ENCODE measurements around the gene DDX11.
"Not testable (repeated sequence)": the region's sequence is repeated elsewhere in the genome, so short reads cannot be mapped to it uniquely, and the experiment has no call there.

DDX11 gene

DNA sequence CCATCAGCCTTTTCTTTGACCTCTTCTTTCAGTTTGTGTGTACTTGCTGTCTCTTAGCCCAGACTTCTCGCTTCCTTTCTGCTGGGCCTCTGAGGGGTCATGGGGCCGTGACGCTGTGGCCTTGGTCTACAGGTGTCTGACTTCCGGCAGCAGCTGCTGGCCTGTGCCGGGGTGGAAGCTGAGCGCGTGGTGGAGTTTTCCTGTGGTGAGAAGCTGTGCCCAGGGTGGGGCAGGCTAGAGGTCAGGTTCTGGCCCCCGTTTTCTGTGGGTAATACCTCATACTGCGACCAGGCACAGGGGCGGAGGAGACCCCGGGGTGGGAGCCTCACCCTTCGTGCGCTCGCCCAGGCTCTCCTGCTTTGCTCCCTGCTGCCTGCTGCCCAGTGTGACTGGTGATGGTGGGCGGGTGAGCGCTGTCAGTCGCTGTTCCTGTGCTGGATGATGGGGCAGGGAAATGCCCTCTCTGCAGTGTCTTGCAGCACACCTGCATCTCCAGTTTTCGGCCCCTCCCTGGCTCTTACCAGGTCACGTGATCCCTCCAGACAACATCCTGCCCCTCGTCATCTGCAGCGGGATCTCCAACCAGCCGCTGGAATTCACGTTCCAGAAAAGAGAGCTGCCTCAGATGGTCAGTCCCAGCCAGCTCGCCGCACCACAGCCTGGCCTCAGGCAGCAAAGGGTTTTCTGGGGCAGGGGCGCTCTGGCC, 27.0 kb downstream of the DDX11 start:
- not testable (repeated sequence) for DNase-seq

DNA sequence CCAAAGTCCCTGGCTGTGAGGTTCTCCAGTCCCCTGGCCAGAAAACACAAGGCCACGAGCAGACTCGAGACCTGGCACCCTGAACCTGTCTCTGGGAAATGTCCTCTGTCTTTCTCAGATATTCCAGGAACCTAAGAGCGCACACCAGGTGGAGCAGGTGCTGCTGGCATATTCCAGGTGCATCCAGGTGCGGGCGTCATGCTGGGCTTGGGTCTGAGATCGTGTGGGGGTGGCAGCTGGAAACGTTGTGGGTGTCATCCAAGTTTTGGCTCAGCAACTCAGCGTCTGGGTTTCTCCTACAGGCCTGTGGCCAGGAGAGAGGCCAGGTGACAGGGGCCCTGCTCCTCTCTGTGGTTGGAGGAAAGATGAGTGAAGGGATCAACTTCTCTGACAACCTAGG, 28.5 kb downstream of the DDX11 start:
- DNase-seq: not testable (repeated sequence)

DNA sequence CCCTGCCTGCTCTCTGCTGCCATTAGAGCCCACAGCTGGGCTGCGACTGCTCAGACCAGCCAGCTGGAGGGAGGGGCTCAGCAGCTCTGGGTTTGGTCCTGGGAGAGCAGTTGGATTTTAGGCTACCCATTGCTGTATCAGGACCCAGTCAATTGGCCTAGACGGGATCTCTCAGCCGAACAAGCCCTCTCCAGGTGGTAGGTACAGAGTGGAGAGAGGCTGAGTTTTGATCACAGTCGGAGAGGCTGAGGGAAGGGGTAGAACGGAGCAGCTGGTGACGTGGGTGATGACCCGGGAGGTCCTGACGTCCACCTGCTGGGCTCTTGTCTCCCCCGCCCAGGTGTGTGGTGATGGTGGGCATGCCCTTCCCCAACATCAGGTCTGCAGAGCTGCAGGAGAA, 28.9 kb downstream of the DDX11 start:
- not testable (repeated sequence) for DNase-seq

DNA sequence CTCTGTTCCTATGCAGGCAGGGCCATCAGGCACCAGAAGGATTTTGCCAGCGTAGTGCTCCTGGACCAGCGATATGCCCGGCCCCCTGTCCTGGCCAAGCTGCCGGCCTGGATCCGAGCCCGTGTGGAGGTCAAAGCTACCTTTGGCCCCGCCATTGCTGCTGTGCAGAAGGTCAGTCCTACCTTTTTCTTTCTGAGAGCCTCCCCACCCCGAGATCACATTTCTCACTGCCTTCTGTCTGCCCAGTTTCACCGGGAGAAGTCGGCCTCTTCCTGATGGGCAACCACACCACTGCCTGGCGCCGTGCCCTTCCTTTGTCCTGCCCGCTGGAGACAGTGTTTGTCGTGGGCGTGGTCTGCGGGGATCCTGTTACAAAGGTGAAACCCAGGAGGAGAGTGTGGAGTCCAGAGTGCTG, 29.9 kb downstream of the DDX11 start:
- not testable (repeated sequence) for DNase-seq

DNA sequence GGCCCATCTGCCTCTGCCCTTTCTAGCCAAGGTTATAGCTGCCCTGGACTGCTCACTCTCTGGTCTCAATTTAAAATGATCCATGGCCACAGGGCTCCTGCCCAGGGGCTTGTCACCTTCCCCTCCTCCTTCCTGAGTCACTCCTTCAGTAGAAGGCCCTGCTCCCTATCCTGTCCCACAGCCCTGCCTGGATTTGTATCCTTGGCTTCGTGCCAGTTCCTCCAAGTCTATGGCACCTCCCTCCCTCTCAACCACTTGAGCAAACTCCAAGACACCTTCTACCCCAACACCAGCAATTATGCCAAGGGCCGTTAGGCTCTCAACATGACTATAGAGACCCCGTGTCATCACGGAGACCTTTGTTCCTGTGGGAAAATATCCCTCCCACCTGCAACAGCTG, 30.6 kb downstream of the DDX11 start:
- not testable (repeated sequence) for DNase-seq

DNA sequence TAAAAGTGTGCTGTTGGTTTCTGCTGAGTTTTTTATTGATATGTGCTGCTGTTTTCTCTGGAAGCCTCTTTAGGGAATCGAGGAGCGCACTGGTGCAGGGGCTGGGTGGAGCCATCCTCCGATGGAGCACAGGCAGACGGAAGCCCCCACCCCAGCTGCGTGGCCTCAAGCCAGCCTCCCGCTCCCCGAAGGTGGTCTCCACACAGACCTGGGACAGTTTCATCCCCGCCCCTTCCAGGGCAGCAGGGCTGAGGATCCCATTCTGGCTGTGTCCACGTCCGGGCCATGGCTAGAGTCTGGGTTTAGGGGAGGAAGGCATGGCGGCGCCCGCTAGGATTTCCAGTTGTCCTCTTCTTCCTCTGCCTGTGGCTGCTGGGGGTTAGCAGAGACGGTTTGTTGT, 31.1 kb downstream of the DDX11 start:
- not testable (repeated sequence) for DNase-seq

DNA sequence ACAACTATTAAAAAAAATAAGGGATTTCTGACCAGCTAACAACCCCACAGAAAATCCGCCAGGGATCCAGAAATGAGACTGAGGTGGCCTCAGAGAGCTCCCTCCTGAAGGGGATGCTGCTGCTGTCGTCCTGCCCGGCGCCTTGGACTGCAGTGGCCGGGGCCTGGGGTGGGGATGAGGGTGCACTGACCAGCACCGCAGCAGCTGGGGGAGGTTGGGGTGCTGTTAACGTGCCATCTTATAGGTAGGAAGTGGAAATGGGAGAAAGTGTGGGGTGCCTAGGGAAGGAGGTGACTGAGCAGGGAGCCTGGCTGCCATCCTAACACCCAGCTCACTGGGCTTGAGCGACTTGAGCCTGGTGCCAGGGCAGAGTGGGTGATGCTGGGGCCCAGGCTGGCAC, 32.0 kb downstream of the DDX11 start:
- DNase-seq: no peak

DNA sequence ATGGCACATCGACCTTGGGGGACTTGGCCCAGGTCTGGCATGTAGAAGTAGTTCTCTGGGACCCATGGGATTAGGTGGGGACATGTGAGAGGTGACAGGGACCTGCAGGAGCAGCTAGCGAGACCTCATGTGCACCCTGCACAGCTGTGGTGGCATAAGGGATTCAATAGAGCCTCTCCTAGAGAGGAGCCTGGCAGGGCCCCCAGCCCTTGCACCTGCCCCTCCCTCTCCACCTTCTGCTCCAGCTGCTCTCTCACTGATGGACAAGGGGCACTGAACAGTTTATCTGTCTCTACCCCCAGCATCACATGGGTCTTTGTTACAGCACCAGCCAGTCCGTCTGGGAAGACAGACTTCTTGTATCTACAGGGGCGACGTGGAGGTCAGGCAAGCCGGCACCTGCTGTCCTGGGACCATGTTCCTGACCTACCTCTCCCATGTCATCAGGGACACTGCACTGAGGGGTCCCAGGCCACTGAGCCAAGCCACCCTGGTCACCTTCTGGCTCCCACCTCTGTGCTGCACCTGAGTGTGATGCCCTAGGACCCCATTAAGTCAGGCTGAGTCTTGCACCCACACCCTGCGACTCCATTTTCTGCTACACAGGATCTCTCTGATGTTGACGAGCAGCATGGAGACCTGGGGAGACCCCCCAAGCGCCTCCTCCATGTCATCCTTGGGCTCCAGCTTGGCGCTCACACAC, 32.6 kb downstream of the DDX11 start:
- DNase-seq: no peak

DNA sequence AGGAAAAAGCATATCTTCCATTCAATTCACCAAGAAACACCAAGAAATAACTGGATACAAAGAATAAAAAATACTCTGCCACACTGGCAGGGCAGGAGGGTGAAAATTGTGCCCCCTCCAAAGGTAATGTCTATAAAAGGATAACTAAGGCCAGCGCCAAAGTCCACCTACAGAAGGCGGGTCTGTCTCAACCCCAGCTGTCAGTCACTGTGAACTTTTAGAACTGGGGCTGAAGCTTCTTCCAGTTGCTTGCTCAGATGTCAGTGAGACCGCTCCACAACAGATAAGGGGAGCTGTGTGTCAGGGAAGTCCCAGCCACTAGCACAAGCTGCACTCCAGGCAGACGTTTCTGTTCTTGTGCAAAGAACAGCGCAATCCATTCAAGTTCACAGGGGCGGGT, 36.1 kb downstream of the DDX11 start:
- DNase-seq: not testable (repeated sequence)

DNA sequence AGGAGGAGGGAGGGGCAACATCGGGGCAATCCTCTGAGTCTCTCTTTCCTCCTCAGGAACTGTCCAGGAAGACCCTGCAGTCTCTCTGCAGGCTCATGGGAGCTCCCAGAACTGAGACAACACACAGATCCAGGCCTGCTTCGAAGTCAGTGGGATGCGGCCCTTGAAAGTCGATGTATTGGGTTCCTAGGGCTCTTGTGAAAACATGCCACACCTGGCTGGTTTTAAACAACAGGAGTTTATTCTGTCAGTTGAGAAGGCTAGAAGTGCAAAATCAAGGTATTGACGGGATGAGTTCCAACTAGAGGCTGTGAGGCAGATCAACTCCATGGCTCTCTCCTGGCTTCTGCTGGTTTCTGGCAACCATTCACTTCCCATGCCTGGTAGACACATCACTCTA, 36.6 kb downstream of the DDX11 start:
- not testable (repeated sequence) for DNase-seq

DNA sequence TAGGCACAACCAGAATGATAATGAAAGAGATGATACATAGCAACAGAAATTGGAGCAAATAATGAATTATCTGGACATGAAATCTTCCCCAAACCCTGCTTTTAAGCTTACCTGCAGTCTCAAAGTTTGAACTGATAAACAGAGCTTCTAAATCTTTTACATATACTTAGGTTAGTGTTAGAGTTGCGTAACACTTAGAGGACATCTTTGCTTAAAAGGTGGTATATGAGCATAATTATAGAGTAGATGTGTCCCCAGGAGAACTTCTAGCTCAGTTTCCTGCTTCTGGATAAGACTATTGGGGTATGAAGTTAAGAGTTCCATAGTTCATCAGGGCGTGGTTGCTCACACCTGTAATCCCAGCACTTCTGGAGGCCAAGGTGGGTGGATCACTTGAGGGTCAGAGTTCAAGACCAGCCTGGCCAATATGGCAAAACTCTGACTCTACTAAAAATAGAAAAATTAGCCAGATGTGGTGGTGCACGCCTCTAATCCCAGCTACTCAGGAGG, 41.5 kb downstream of the DDX11 start:
- DNase-seq: not testable (repeated sequence)

DNA sequence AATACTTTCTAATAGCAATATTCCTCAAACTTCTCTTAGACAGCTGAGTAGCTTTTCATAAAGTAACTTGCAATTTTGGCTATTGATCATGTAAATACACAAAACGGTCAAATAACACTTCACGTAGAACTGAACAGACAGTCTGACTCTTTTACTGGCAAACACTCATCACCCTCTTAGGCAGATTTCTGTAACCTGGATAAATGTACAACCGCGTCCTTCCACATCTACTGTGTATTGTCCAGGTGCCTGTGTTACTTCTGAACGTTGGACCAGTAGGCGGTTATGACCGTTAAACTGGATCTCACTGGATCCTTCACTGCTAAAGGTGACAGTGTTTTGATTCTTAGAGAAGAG, 43.2 kb downstream of the DDX11 start:
- DNase-seq: not testable (repeated sequence)

DNA sequence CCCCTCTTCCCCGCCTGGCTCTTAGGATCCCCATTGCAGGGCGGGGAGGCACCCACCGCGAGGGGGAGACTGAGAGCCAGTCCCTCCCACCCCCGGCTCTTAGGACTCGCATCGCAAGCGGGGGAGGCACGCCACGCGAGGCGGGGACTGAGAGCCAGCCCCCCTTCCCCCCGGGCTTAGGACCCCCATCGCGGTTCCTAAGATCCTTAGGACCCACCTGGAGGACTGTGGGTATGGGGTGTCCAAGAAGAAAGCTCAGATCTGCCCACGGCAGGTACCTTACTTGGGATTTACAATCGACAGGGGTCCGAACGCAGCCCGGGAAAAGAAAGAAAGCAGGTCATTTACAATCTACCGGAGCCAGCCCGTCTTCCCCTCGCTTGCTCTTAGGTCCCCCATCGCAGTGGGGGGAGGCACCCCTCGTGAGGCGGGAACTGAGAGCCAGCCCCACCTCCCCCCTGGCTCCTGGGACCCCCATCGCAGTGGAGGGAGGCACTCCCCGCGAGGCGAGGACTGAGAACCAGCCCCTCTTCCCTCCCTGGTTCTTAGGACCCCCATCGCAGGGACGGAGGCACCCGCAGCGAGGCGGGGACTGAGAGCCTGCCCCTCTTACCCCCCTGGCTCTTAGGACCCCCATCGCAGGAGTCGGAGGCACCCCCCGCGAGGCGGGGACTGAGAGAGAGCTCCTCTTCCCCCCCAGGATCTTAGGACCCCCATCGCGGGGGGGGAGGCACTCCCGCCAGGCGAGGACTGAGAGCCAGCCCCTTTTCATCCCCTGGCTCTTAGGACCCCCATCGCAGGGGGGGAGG, 43.7 kb downstream of the DDX11 start:
- DNase-seq: peak; percentile 64

DNA sequence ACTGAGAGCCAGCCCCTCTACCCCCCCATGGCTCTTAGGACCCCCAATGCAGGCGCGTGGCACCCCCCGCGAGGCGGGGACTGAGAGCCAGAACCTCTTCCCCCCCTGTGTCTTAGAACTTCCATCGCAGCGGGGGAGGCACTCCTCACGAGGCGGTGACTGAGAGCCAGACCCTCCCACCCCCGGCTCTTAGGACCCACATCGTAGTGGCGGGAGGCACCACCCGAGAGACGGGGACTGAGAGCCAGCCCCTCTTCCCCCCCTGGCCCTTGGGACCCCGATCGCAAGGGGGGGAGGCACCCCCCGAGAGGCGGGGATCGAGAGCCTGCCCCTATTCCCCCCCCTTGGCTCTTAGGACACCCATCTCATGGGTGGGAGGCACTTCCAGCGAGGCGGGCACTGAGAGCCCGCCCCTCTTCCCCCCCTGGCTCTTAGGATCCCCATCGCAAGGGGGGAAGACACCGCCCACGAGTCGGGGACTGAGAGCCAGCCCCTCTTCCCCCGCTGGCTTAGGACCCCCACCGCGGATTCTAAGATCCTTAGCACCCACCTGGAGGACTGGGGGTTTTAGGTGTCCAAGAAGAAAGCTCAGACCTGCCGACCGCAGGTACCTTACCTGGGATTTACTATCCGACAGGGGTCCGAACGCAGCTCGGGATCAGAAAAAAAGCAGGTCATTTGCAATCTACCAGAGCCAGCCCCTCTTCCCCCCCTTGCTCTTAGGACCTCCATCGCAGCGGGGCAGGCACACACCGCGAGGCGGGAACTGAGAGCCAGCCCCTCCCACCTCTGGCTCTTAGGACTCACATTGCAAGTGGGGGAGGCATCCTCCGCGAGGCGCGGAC, 44.9 kb downstream of the DDX11 start:
- no peak for DNase-seq

DNA sequence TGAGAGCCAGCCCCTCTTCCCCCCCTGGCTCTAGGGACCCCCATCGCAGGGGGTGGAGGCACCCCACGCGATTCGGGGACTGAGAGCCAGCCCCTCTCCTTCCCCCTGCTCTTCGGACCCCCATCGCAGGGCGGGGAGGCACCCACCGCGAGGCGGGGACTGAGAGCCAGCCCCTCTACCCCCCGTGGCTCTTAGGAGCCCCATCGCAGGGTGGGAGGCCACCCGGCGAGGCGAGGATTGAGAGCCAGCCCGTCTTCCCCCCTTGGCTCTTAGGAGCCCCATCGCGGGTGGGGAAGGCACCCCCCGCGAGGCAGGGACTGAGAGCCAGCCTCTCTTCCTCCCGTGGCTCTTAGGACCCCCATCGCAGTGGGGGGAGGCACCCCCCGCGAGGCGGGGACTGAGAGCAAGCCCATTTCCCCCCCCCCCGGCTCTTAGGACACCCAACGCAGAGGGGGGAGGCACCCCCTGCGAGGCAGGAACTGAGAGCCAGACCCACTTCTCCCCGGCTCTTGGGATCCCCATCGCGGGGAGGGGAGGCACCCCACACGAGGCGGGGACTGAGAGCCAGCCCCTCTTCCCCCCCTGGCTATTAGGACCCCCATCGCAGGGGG, 45.6 kb downstream of the DDX11 start:
- no peak for DNase-seq

DNA sequence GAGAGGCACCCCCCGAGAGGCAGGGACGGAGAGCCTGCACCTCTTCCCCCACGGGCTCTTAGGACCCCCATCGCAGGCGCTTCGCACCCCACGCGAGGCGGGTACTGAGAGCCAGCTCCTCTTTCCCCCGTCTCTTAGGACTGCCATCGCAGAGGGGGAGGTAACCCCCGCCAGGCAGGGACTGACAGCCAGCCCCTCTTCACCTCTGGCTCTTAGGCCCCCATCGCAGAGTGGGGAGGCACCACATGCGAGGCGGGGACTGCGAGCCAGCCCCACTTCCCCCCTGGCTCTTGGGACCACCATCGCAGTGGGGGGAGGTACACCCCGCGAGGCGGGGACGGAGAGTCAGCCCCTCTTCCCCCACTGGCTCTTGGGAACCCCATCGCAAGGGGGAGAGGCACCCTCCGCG, 46.1 kb downstream of the DDX11 start:
- DNase-seq: no peak

DNA sequence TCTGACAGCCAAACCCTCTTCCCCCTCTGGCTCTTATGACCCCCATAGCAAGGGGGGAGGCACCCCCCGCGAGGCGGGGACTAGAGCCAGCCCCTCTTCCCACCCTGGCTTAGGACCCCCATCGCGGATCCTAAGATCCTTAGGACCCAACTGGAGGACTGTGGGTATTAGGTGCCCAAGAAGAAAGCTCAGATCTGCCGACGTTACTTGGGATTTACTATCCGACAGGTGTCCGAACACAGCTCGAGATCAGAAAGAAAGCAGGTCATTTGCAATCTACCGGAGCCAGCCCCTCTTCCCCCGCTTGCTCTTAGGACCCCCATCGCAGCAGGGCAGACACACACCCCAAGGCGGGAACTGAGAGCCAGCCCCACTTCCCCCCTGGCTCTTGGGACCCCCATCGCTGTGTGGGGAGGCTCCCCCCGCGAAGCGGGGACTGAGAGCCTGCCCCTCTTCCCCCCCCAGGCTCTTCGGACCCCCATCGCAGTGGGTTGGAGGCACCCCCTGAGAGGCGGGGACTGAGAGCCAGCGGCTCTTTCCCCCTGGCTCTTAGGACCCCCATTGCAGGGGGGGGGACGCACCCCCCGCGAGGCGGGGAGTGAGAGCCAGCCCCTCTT, 46.8 kb downstream of the DDX11 start:
- DNase-seq: no peak

DNA sequence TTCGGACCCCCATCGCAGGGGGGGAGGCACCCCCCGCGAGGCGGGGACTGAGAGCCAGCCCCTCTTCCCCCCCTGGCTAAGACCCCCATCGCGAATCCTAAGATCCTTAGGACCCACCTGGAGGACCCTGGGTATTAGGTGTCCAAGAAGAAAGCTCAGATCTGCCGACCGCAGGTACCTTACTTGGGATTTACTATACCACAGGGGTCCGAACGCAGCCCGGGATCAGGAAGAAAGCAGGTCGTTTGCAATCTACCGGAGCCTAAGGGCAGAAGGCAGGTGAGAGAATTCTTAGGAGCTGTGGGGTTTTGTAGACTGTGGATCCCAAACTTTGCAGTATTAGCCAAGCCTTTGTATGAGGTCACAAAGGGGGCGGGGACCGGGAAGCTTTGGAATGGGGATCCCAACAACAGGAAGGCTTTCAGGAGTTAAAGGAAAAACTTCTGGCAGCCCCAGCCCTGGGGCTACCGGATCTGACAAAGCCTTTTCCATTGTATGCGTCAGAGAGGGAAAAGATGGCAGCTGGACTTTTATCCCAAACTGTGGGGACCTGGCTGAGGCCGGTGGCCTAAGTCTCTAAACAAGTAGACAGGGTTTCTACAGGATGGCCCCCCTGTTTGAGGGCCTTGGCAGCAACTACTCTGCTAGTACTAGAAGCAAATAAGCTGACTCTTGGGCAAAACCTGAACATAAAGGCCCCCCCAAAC, 47.5 kb downstream of the DDX11 start:
- DNase-seq: not testable (repeated sequence)

DNA sequence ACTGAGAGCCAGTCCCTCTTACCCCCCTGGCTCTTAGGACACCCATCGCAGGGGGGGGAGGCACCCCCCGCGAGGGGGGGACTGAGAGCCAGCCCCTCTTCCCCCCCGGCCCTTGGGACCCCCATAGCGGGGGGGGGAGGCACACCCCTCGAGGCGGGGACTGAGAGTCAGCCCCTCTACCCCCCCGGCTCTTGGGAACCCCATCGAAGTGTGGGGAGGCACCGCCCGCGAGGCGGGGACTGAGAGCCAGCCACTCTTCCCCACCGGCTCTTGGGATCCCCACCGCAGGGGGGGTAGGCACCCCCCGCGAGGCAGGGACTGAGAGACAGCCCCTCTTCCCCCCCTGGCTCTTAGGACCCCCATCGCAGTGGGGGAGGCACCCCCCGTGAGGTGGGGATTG, 48.8 kb downstream of the DDX11 start:
- no peak for DNase-seq

DNA sequence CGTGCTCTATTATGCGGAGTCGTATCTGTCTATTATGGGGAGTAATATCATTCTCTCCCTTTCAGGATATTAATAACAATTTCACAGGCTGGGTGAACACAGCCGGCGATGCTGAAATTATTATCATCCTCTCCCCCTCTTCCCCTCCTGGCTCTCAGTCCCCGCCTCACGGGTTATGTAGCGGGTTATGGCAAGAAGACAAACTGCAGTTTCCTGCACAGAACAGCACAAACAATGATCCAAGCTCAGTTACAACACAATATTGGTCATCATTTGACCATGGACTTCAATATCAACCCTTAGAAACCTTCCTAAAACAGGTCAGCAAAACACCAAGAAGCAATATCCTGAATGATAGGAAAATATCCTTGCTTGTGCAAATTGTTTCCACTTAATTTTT, 50.5 kb downstream of the DDX11 start:
- DNase-seq: not testable (repeated sequence)

DNA sequence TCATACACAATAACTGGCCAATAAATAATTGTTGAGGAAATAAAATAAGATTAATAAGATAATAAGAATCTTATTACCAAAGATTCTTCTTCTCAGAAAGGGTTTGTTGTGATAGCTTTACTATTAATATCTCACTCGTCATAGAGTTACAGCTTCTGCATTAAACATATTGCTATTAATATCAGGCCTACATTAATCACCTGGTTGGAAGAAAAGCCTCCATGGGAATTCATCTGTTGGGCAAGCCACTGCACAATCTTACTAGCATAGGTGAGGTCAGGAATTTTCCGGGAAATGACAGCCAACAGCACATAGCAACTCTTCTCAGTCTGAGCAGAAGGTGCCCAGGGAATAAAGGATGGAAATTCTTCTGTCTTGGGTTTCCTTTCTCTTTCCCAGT, 51.5 kb downstream of the DDX11 start:
- DNase-seq: not testable (repeated sequence)

Measured in activated CD4-positive, CD25-positive, alpha-beta regulatory T cell treated with anti-CD3 and anti-CD28 coated beads, Interleukin-2, amount 50 U/mL, for 72 hours (primary cell).